Measurements from ENCODE around the gene CTSK.

DNA sequence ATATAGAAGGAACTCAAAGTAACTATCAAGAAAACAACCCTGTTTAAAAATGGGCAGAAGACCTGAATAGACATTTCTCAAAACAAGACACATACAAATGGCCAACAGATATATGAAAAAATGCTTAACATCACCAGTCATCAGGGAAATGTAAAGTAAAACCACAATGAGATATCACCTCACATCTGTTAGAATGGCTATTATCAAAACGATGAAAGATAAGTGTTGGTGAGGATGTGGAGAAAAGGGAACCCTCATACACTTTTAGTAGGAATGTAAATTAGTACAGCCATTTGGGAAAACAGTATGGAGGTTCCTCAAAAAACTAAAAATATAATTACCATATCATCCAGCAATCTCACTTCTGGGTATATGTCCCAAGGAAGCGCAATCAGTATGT, 45.5 kb downstream of the CTSK start:
- TF ChIP-seq, protein P1, sequence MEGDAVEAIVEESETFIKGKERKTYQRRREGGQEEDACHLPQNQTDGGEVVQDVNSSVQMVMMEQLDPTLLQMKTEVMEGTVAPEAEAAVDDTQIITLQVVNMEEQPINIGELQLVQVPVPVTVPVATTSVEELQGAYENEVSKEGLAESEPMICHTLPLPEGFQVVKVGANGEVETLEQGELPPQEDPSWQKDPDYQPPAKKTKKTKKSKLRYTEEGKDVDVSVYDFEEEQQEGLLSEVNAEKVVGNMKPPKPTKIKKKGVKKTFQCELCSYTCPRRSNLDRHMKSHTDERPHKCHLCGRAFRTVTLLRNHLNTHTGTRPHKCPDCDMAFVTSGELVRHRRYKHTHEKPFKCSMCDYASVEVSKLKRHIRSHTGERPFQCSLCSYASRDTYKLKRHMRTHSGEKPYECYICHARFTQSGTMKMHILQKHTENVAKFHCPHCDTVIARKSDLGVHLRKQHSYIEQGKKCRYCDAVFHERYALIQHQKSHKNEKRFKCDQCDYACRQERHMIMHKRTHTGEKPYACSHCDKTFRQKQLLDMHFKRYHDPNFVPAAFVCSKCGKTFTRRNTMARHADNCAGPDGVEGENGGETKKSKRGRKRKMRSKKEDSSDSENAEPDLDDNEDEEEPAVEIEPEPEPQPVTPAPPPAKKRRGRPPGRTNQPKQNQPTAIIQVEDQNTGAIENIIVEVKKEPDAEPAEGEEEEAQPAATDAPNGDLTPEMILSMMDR (IDR thresholded peaks at IDR 0.05) = no peak
- no peak for TF ChIP-seq POLR2AphosphoS5 (IDR thresholded peaks at IDR 0.05)
